NK-92 (cell line): ENCODE measurements around the gene MYBBP1A.

Experiments used
- DNase-seq: peaks from one replicate; lab custom pipeline; 2025; ENCODE audit not compliant: unreplicated experiment; lab: John Stamatoyannopoulos, UW

Gene MYBBP1A

GRCh38 chr17:4551796-4552525, 3.2 kb downstream of the MYBBP1A start:
- DNase-seq = no peak

GRCh38 chr17:4551141-4551540, 4.0 kb downstream of the MYBBP1A start:
- no peak for DNase-seq

DNA sequence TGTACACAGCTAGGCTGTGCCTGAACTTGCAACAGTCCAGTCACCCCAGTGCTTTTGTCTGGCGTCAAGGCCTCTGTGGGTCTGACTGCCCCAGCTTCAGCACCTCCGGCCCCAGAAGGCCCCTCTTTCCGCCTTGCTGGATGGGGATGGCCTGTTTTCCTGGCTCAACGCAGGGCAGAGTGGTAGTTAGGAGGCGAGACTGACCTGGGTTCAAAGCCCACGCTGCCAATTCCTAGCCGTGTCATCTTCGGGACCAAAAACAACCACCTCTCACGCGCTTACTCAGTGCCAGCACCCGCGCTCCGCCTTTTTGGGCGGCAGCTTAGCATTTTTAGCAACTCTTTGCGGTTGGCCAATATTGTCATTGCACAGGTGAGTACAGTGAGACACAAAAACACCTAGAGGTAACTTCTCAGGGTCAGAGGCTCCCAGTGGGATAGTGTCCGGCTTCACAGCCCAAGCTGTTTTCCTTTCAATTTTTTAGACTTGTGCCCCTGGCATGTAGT, 4.6 kb downstream of the MYBBP1A start:
- DNase-seq = no peak

DNA sequence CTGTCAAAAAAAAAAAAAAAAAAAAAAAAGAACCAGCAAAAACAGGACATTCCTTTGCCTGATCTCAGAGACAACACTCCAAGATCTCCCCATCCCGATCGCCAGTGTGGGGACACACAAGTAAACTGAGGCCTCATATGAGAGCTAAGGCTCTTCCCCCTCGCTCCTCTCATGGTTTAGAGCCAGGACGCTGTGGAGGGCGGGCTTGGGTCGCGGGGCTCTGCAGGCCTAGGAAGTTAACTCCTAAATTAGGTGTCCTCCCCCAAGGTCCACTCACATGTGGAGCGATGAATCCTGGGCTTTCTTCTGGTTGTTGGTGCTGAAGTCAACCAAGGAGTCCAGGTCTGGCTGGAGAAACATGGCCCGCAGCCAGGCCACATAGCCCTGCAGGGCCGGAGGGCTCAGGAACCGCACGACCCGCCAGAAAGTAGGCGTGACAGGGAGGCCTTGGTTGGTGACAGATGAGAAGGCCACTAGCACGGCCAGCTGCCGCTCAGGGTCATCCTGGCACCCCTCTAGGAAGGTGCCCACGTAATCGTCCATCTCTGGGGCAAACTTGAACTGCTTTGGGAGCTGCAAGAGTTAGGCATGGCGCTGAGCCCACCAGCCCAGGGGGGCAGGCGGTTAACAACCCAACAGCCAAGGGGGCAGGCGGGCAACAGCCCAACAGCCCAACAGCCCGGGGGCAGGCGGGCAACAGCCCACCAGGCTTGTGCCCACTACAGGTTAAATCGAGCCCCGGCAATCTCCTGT, 5.2 kb downstream of the MYBBP1A start:
- DNase-seq = no peak

GRCh38 chr17:4548721-4549531, 6.3 kb downstream of the MYBBP1A start:
- no peak for DNase-seq

- no peak for DNase-seq
Observed at GRCh38 chr17:4548061-4548461, 7.1 kb downstream of the MYBBP1A start.

- no peak for DNase-seq
Observed at GRCh38 chr17:4547118-4547906, 7.9 kb downstream of the MYBBP1A start.

DNA sequence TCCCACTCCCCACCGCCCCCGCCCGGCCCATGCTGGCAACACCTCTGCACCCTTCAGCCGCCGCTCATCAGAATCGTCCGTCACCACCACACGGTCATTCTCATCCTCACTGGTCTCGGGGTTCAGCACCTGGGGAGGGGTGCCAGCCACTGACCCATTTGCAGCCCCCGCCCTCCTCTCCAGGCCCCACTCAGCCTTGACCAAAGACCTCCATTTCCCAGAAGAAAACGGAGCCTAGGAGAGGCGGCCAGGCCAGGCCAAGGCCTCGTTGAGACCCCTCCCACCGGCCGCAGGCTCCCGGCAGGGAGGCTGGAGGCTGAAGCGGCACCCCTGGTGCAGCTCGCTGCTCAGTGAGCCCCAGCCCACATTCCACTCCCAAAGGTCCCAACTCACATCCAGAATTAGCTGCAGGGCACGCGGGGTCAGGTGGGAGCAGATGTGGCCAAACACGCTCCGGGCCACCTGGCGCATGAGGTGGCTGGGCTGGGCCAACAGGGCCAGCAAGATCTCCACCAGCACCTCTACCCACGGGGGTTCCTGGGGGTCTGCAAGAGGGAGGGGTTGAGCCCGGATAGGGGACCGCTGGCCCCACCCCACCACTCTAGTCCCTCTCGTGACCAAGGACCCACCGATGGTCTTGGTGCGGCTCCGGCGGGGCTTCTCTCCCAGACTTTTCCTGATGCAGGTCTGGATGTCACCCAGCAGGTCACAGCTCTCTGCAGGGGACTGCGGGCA, 9.8 kb downstream of the MYBBP1A start:
- no peak for DNase-seq

GRCh38 chr17:4544951-4545216, 10.3 kb downstream of the MYBBP1A start:
- no peak for DNase-seq

DNA sequence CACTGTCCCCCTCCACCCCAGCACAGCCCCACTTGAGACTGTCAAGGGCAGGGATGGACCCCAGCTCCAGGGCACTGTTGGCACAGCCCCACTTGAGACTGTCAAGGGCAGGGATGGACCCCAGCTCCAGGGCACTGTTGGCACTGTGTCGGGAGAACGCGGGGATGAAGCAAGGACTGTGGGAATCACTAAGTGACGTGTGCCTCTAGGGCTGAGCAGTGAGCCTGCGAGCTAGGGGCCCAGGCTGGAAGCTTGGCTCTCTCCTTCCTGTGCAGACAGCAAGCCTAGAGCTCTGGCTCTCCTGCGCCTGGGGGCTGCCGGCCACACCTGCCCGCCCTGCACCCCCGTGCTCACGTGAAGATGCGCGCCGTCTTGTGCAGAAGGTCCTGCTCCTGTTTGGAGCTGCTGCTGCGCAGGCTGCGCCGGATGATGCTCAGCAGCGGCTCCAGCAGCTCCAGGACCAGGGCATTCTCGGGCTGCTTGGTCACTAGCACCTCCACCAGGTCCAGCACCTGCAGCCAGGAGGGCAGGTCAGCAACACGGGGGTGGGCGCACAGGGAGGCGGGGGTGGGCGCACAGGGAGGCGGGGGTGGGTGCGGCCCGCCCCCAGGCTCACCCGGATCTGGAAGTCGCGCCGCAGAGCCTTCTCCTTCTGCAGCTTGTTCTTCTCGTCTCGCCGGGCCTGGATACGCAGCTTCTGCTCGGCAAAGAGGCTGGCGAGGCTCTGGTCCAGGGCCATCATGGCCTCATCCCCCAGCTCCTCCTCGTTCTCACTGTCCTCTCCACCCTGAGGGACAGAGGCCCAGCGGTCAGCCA, 10.8 kb downstream of the MYBBP1A start:
- DNase-seq = no peak

GRCh38 chr17:4543557-4544026, 11.6 kb downstream of the MYBBP1A start:
- no peak for DNase-seq

DNA sequence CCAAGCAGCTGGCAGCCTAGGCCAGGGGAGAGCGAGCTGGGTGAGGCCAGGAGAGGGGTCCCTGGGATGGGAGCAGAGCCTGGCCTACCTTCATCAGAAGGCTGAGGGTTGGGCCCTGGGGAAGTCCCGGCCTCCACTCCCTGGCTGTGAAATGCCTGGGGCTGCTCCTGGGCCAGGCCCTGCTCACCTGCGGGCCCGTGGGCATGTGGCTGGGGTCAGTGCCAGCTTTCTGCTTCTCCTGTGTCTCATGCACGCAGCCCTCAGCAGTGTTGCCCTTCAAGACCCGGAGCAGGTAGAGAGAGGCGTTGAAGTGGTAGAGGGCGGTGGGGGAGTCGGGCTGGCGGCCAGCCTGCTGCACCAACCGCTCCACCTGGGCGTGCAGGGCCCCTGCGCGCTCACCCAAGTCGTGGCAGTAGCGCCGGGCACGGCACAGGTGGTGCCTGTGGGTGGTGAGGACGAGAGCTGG, 12.4 kb downstream of the MYBBP1A start:
- no peak for DNase-seq

DNA sequence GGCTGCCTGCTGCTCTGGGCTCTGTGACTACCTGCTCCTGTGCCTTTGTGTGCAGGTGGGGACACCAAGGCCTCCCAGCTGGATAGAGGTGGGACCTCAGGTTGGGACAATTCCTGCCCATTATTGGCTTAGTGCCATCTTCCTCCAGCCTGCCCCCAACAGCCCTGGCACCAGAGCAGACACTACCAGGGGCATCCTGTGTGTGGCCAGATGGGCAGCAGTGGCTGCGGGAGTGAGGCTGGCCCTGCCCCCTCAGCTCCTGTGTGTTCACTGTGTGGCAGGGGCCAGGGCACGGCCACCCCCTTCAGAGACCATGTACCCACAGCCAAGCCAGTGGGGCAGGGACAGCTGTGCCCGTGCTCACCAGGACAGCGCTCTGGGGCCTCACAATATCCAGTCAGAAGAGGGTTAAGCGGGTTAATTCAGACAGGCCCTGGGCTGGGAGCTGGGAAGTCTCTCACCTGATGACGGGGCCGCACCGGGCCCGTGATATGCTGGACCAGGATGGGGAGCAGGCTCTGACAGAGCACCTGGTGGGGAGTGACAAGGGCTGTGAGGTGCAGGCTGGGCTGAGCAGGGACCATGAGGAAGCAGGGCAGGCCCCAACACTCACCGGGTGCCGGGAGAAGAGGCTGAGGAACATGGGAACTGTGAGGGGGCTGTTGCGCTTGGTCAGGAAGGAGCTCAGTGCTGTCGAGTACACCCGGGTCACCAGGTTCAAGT, 13.0 kb downstream of the MYBBP1A start:
- DNase-seq = no peak

DNA sequence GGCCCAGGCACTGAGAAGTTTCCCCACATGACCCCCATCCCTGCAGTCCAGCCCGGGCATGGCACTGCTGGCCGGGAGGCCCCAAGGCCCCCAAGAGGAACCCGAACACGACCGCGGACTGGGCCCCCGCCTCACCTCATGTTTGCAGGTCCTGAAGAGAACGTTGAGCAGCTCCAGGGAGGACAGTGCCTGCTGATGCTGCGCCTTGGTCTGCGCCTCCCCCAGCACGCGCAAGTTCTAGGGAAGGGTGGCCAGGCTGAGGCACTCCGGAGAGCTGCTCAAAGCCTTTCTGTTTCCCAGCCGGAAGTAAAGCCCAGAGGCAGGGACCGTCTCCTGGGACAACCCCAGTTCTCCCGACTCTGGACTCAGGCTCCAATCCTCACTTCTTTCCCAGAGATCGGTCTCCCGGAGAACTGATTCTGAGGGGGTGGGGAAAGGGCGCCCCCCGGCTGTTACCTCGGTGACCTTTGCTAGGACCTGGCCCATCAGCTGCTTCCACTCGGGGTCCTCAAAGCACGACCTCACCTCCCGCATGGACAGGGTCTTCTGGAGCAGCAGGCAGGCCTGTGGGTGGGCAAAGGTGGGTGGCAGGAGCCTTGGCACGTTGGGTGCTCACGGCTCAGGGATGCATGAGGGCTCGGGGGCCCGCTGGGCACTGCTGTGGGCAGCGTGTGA, 13.7 kb downstream of the MYBBP1A start:
- DNase-seq = no peak

- DNase-seq = no peak
Observed at GRCh38 chr17:4540687-4541327, 14.4 kb downstream of the MYBBP1A start.

DNA sequence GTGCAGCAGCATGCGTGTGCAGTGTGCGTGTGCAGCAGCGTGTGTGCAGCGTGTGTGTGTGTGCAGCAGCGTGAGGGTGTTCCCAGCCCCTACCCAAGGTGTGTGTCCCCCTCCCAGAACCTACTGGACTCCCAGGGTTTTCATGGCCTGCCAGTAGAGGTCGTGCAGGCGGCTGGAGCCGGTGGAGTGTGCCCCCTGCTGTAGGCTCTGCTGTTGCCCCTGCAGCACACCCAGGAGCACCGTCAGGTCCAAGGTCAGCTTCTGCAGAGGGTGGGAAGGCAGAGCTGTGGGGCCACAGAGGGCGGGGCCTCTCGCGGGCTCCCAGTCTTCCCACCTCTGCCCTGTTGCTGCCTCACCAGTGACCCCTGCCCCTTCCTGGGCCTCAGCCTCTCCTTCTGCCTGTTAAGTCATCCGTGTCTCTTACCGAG, 14.9 kb downstream of the MYBBP1A start:
- DNase-seq = no peak

GRCh38 chr17:4539576-4540223, 15.5 kb downstream of the MYBBP1A start:
- DNase-seq = no peak
